ENCODE measurements around the gene MSRB3. TPM values are rescaled to one million over a fixed set of nuclear protein-coding genes. Genes with fewer than 3 reads are reported as not detected.

The MSRB3 gene
- total and polyA plus RNA-seq, 2 of the 8 experiments (the other 6 are each of a cell fraction or from before 2014, with no cell fraction given) = 0.32 to 1.2 TPM

GRCh38 chr12:65318186-65318685 lies 39.8 kb downstream of the MSRB3 start:
- no peak overlapping the region for H3K4me2 ChIP-seq (ENCODE audit: insufficient read depth in 1 of 2, low read depth in 2 of 2, low read length in 2 of 2)
- no peak overlapping the region for H3K4me3 ChIP-seq (ENCODE audit: extremely low read depth in 1 of 4, insufficient read depth in 2 of 4, low read depth in 3 of 4, low read length in 4 of 4)
- no peak overlapping the region for H4K5ac ChIP-seq (ENCODE audit: insufficient read length, low read depth, low read length)
- H3K23me2 ChIP-seq (ENCODE audit: low read depth, low read length) = no peaks in the 10 kb centered on the region
- 50% methylated on average over 4 of the region's 4 CpGs; no CpG with 5 or more reads in 1 of the 2 experiments for WGBS, 2 experiments (ENCODE audit: extremely low coverage in 1 of 2, insufficient coverage in 1 of 2, insufficient read length in 1 of 2, insufficient replicate concordance in 2 of 2, low coverage in 1 of 2, low lambda C conversion rate in 2 of 2, missing lambda C conversion rate in 1 of 2)
- TF ChIP-seq SIN3A (conservative IDR thresholded peaks at IDR 0.05 in 1 of 2, IDR thresholded peaks at IDR 0.05 in 1 of 2; ENCODE audit: low read depth in 1 of 2, low read length in 2 of 2) (no peak), PHF8 (conservative IDR thresholded peaks at IDR 0.05; ENCODE audit: low read depth, low read length) (no peak), NANOG (IDR thresholded peaks at IDR 0.05; ENCODE audit: insufficient read depth, low read depth, low read length, poor library complexity, severe bottlenecking) (no peak), HDAC6 (IDR thresholded peaks at IDR 0.05; ENCODE audit: low read depth, low read length) (no peak), SP4 (IDR thresholded peaks at IDR 0.05; ENCODE audit: low read length) (no peak), KDM5A (IDR thresholded peaks at IDR 0.05; ENCODE audit: low read length) (no peak), KDM4A (IDR thresholded peaks at IDR 0.05; ENCODE audit: low read depth, low read length, severe bottlenecking) (no peak), JUND (IDR thresholded peaks at IDR 0.05; ENCODE audit: low read length) (no peak), SIRT6 (IDR thresholded peaks at IDR 0.05; ENCODE audit: low read length) (no peak), CTBP2 (IDR thresholded peaks at IDR 0.05; ENCODE audit: borderline replicate concordance, insufficient read depth, insufficient read length, low read length) (no peak), BRCA1 (IDR thresholded peaks at IDR 0.05; ENCODE audit: low read depth, low read length) (no peak)
- no peak overlapping the region for H3K18ac ChIP-seq (ENCODE audit: extremely low read depth, low read length)
- no peak overlapping the region for H2BK20ac ChIP-seq (ENCODE audit: low read length)
- no peaks in the 10 kb centered on the region for H3K27me3 ChIP-seq (replicated peaks in 1 of 4; ENCODE audit: control insufficient read depth in 3 of 4, extremely low read depth in 1 of 4, insufficient read depth in 3 of 4, low read length in 3 of 4)
- no peak overlapping the region for H2AFZ ChIP-seq (ENCODE audit: low read length)
- H2BK12ac ChIP-seq (ENCODE audit: low read depth, low read length) = no peak overlapping the region
- H3K4me1 ChIP-seq (replicated peaks in 1 of 4; ENCODE audit: control insufficient read depth in 3 of 4, insufficient read depth in 4 of 4, low read length in 3 of 4) = no peaks in the 10 kb centered on the region; a peak in 1 of 7 replicates
- POLR2A ChIA-PET (ENCODE audit: partially characterized antibody) = no interaction called here
- H3K56ac ChIP-seq (replicated peaks; ENCODE audit: insufficient read length, low read depth, low read length) = no peak overlapping the region
- no peak overlapping the region for H3K27ac ChIP-seq (ENCODE audit: low read depth, low read length)
- no peak overlapping the region for H3K9ac ChIP-seq (replicated peaks in 1 of 4; ENCODE audit: extremely low read depth in 1 of 4, low read depth in 3 of 4, low read length in 3 of 4)
- H2AK5ac ChIP-seq (ENCODE audit: low read depth, low read length) = no peak overlapping the region
- no peaks in the 10 kb centered on the region for H3K79me1 ChIP-seq (ENCODE audit: low read depth, low read length)
- H3K23ac ChIP-seq (ENCODE audit: insufficient read length) = no peak overlapping the region
- no peak overlapping the region for H4K91ac ChIP-seq (replicated peaks; ENCODE audit: insufficient read length, low read length)
- no peaks in the 10 kb centered on the region for H3K36me3 ChIP-seq (ENCODE audit: control insufficient read depth in 2 of 4, insufficient read depth in 4 of 4, low read length in 3 of 4)
- DNase-seq (ENCODE audit: low read depth in 1 of 2, low spot score in 2 of 2) = no peak
- H3K79me2 ChIP-seq (ENCODE audit: control insufficient read depth in 1 of 2, insufficient read depth in 2 of 2, low read length in 2 of 2) = no peaks in the 10 kb centered on the region
- no peak overlapping the region for H4K8ac ChIP-seq (ENCODE audit: extremely low read depth, insufficient read depth, low read length)
- no peak overlapping the region for H3K14ac ChIP-seq (ENCODE audit: insufficient read length)
- no peak for FAIRE-seq
- H4K20me1 ChIP-seq (replicated peaks in 1 of 2; ENCODE audit: control insufficient read depth in 1 of 2, insufficient read depth in 2 of 2, low read length in 2 of 2) = no peaks in the 10 kb centered on the region
- CTCF ChIA-PET (ENCODE audit: partially characterized antibody) = interaction anchor here (0.8 kb wide), 1 partner anchor 18 kb away, joined by 4 read pairs; no protein-coding TSS in a partner anchor
- no peak overlapping the region for H2BK5ac ChIP-seq (ENCODE audit: low read depth, low read length)
- H2BK15ac ChIP-seq (ENCODE audit: low read length) = no peak overlapping the region
- H3K4ac ChIP-seq (replicated peaks; ENCODE audit: insufficient read length, low read depth, low read length) = no peak overlapping the region
- H3K9me3 ChIP-seq (ENCODE audit: insufficient read depth in 2 of 2, low read depth in 1 of 2, low read length in 1 of 2) = no peaks in the 10 kb centered on the region
- no peak overlapping the region for H2BK120ac ChIP-seq (replicated peaks; ENCODE audit: low read depth, low read length)
